ENCODE results near the gene CARD16. TPM values are rescaled to one million over a fixed set of nuclear protein-coding genes. Genes with fewer than 3 reads are reported as not detected.
"Not testable (repeated sequence)": the region's sequence is repeated elsewhere in the genome, so short reads cannot be mapped to it uniquely, and the experiment has no call there.

The CARD16 gene
- total and polyA plus RNA-seq, 4 donors = 11.8 to 30.6 (median 19.7) TPM

DNA sequence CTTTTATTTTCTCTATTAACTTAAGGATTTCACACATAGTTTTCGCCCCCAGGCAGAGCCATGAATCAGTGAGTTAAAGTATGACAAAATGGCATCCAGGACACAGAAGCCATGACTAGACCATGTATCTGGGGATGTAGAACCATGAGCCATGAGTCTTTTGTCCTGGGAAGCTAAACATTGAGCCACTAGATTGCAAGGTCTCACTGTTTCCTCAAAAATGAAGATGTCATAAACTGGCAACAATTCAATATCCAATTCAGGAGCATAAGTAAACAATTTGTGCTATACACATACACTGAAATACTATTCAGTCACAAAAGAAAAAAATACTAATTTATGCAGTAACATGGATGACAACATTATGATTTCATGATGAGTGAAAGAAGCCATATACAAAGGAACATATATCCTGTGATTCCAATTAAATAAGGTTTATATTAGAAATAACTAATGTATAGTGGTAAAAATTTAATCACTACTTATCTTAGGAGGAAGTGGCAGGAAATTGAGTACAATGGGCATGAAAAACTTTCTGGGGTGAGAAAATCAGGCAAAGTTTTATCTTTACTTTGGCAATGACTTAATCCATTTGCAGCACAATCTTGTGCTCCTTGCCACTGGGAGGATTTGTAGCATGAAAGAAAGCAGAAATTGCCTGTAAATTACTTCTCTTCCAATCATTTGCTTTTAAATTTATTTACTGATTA lies 28.5 kb upstream of the CARD16 start:
- Histone ChIP-seq H3K27me3 (ENCODE audit: control insufficient read depth in 1 of 2, insufficient read depth in 2 of 2, low read length in 1 of 2) (no peaks in the 10 kb centered on the region), H3K4me3 (ENCODE audit: low read length in 2 of 2) (no peak overlapping the region), H3K4me1 (ENCODE audit: control insufficient read depth in 1 of 2, insufficient read depth in 2 of 2, low read length in 2 of 2) (no peaks in the 10 kb centered on the region), H3K27ac (ENCODE audit: low read depth in 1 of 2, low read length in 2 of 2) (no peak overlapping the region), H3K36me3 (ENCODE audit: control insufficient read depth in 1 of 2, insufficient read depth in 2 of 2, low read length in 1 of 2) (no peaks in the 10 kb centered on the region), H3K9me3 (ENCODE audit: control insufficient read depth, low read length) (no peaks in the 10 kb centered on the region)
- 77 to 96% methylated on average over 1 of the region's 1 CpG for WGBS, 2 donors
- ATAC-seq (ENCODE audit: low FRiP score) (no peak), DNase-seq (no peak)
- intact Hi-C loops (cut with DNase I) = no loop called here

DNA sequence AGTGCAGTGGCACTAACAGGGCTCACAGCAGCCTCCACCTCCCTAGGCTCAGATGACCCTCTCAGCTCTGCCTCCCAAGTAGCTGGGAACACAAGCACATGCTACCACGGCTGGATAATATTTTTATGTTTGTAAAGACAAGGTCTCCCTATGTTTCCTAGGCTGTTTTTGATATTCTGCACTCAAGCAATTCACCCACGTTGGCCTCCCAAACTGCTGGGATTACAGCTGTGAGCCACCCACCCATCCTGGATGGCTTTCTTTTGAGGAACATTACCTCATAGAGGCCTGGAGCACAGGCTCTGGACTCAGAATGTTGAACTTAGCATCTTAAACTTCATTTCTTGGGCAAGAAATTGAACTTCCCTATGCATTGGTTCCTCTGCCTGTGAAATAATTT lies 26.9 kb upstream of the CARD16 start:
- H3K4me1 ChIP-seq (ENCODE audit: control insufficient read depth in 1 of 2, insufficient read depth in 2 of 2, low read length in 2 of 2); DNase-seq; H3K27me3 ChIP-seq (ENCODE audit: control insufficient read depth in 1 of 2, insufficient read depth in 2 of 2, low read length in 1 of 2); H3K27ac ChIP-seq (ENCODE audit: low read depth in 1 of 2, low read length in 2 of 2); H3K9me3 ChIP-seq (ENCODE audit: control insufficient read depth, low read length); H3K4me3 ChIP-seq (ENCODE audit: low read length in 2 of 2); ATAC-seq (ENCODE audit: low FRiP score); H3K36me3 ChIP-seq (ENCODE audit: control insufficient read depth in 1 of 2, insufficient read depth in 2 of 2, low read length in 1 of 2); intact Hi-C loops (cut with DNase I): not testable (repeated sequence)
- WGBS, 2 donors = 60 to 84% methylated on average over 2 of the region's 2 CpGs

DNA sequence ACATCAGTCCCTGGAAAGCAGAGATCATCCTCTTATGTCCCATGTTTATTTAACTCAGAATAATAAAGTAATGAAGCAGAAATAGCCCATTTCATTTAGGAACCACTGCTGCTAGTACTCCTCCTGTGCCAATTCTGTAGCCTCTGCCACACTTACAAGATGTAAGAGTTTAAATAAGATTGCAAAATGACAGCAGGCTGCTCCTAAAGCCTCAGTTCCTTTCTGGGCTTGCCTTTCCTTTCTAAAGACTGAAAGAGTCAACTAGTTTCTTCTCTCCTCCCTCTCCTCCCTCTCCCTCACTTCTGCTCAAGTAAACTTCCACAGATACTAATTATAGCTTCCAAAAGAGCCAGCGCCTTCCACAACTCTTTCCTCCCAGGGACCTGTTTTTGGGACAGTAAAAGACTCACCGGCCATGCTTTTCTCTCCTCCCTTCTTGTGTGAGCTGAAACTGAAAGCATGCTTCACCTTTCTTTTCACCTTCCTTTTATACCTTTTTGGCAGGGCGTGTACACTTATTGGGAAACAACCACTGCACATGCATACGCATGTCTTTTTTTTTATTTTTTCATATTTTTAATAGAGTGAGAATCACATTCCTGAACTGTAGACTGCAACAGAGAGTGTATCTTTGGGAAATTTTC lies 26.1 kb upstream of the CARD16 start:
- no peaks in the 10 kb centered on the region for H3K9me3 ChIP-seq (ENCODE audit: control insufficient read depth, low read length)
- 49 to 60% methylated on average over 4 of the region's 4 CpGs for WGBS, 2 donors
- DNase-seq (no peak), ATAC-seq (ENCODE audit: low FRiP score) (no peak)
- intact Hi-C loops (cut with DNase I) = no loop called here
- H3K4me1 ChIP-seq (ENCODE audit: control insufficient read depth in 1 of 2, insufficient read depth in 2 of 2, low read length in 2 of 2) = no peaks in the 10 kb centered on the region
- no peak overlapping the region for H3K4me3 ChIP-seq (ENCODE audit: low read length in 2 of 2)
- H3K27me3 ChIP-seq (ENCODE audit: control insufficient read depth in 1 of 2, insufficient read depth in 2 of 2, low read length in 1 of 2) = no peaks in the 10 kb centered on the region
- no peaks in the 10 kb centered on the region for H3K36me3 ChIP-seq (ENCODE audit: control insufficient read depth in 1 of 2, insufficient read depth in 2 of 2, low read length in 1 of 2)
- H3K27ac ChIP-seq (ENCODE audit: low read depth in 1 of 2, low read length in 2 of 2) = no peak overlapping the region

DNA sequence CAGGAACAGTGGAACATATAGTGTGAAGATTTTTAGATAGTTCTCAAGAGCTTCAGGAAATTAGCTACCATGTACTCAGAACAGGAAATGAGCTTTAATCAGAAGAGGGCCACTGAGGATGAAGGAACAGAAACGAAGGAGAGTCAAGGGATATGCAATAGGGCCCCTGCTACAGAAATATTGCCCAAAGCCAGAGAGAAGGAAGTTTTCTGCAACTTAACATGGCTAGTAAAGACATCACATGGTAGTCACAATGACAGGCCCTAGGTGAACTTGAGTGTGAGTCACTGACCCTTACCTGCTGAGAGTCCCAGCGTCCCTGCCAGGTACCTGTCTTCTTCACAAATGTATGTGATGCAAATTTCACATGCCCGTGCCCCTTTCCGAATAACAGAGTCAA lies 25.2 kb upstream of the CARD16 start:
- DNase-seq (no peak), ATAC-seq (ENCODE audit: low FRiP score) (no peak)
- Histone ChIP-seq H3K9me3 (ENCODE audit: control insufficient read depth, low read length) (no peaks in the 10 kb centered on the region), H3K27ac (ENCODE audit: low read depth in 1 of 2, low read length in 2 of 2) (no peak overlapping the region), H3K36me3 (ENCODE audit: control insufficient read depth in 1 of 2, insufficient read depth in 2 of 2, low read length in 1 of 2) (no peaks in the 10 kb centered on the region), H3K4me3 (ENCODE audit: low read length in 2 of 2) (no peak overlapping the region), H3K4me1 (ENCODE audit: control insufficient read depth in 1 of 2, insufficient read depth in 2 of 2, low read length in 2 of 2) (no peaks in the 10 kb centered on the region), H3K27me3 (ENCODE audit: control insufficient read depth in 1 of 2, insufficient read depth in 2 of 2, low read length in 1 of 2) (no peaks in the 10 kb centered on the region)
- intact Hi-C loops (cut with DNase I) = no loop called here
- 93 to 94% methylated on average over 4 of the region's 4 CpGs for WGBS, 2 donors

DNA sequence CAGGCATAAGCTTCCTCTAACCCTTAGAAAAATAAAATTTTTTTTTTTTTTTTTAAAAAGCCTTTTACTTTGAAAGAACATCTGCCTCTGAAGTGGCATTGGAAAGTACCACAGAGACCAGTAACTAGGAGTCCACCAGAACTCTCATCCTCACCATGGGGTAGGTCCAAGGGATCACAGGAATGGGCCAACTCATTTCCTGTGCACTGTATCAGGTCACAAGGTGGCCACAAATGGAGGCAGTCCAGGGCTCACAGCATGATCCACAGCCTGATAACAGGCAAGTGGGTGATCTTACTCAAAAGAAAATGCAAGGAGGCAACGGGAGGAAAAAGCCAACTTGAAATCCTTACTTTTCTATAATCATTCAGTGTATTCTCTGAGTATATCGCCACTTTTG lies 24.6 kb upstream of the CARD16 start:
- intact Hi-C loops (cut with DNase I); H3K36me3 ChIP-seq (ENCODE audit: control insufficient read depth in 1 of 2, insufficient read depth in 2 of 2, low read length in 1 of 2); H3K27me3 ChIP-seq (ENCODE audit: control insufficient read depth in 1 of 2, insufficient read depth in 2 of 2, low read length in 1 of 2); DNase-seq; ATAC-seq (ENCODE audit: low FRiP score); H3K9me3 ChIP-seq (ENCODE audit: control insufficient read depth, low read length); H3K4me3 ChIP-seq (ENCODE audit: low read length in 2 of 2); H3K4me1 ChIP-seq (ENCODE audit: control insufficient read depth in 1 of 2, insufficient read depth in 2 of 2, low read length in 2 of 2); H3K27ac ChIP-seq (ENCODE audit: low read depth in 1 of 2, low read length in 2 of 2): not testable (repeated sequence)
- 5 to 88% methylated on average over 1 to 2 of the region's 2 CpGs for WGBS, 2 donors

DNA sequence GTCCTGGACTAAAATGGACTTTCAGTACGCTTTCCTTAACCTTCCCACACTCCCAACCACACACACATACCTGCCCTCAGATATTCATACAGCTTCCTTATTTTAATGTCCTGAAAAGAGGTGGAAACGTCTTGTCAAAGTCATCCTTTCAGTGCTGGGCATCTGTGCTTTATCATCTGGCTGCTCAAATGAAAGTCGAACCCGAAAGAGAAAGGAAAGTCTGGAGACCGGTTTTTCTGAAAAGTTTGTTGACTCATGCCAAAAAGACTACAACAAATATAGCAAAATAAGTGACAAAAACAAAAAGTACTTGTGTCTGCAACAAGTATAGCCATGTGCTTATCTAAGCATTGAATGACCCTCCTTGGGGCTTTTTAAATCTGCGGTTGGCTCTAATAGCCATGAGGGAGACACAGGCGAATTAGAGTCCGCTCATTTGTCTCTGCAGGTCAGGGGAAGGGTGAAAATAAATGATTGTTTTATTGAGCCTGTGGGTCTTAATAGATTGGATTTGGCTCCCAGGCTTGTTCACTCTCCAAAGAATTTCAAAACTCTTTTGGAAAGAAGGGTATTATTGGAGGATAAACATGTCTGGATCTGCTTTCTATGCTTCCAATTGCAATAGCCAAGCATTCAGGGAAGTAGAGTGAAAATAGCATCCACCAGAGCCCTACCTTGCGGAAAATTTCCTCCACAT lies 18.3 kb upstream of the CARD16 start:
- H3K36me3 ChIP-seq (ENCODE audit: control insufficient read depth in 1 of 2, insufficient read depth in 2 of 2, low read length in 1 of 2); H3K9me3 ChIP-seq (ENCODE audit: control insufficient read depth, low read length); H3K4me1 ChIP-seq (ENCODE audit: control insufficient read depth in 1 of 2, insufficient read depth in 2 of 2, low read length in 2 of 2); H3K27ac ChIP-seq (ENCODE audit: low read depth in 1 of 2, low read length in 2 of 2); DNase-seq; intact Hi-C loops (cut with DNase I); H3K27me3 ChIP-seq (ENCODE audit: control insufficient read depth in 1 of 2, insufficient read depth in 2 of 2, low read length in 1 of 2); H3K4me3 ChIP-seq (ENCODE audit: low read length in 2 of 2): not testable (repeated sequence)
- 63 to 70% methylated on average over 9 of the region's 9 CpGs for WGBS, 2 donors
- peak; percentile 56 for ATAC-seq (ENCODE audit: low FRiP score)

DNA sequence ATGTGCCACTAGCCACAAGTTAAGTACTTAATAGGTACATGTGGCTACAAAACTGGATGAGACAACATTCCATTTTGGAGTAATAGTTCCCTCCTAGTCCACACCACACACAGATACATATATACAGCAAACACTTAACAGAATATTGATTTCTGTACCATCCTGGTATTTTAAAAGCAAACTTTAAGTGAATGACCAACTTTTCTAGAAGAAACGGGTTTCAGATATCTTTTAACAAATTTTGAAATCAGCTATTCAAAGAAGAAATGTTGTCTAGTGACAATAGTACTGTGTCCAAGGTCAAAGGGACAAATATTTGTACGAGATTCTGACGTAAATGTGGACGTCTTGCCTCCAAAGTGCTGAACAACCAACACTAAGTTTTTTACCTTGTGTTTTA lies 12.3 kb upstream of the CARD16 start:
- no peak for ATAC-seq (ENCODE audit: low FRiP score)
- Histone ChIP-seq H3K27me3 (ENCODE audit: control insufficient read depth in 1 of 2, insufficient read depth in 2 of 2, low read length in 1 of 2) (no peaks in the 10 kb centered on the region), H3K36me3 (ENCODE audit: control insufficient read depth in 1 of 2, insufficient read depth in 2 of 2, low read length in 1 of 2) (no peaks in the 10 kb centered on the region), H3K9me3 (ENCODE audit: control insufficient read depth, low read length) (no peaks in the 10 kb centered on the region), H3K27ac (ENCODE audit: low read depth in 1 of 2, low read length in 2 of 2) (no peak overlapping the region), H3K4me3 (ENCODE audit: low read length in 2 of 2) (no peak overlapping the region), H3K4me1 (ENCODE audit: control insufficient read depth in 1 of 2, insufficient read depth in 2 of 2, low read length in 2 of 2) (no peaks in the 10 kb centered on the region)
- no peak for DNase-seq
- intact Hi-C loops (cut with DNase I) = no loop called here
- 47 to 56% methylated on average over 4 of the region's 4 CpGs for WGBS, 2 donors

DNA sequence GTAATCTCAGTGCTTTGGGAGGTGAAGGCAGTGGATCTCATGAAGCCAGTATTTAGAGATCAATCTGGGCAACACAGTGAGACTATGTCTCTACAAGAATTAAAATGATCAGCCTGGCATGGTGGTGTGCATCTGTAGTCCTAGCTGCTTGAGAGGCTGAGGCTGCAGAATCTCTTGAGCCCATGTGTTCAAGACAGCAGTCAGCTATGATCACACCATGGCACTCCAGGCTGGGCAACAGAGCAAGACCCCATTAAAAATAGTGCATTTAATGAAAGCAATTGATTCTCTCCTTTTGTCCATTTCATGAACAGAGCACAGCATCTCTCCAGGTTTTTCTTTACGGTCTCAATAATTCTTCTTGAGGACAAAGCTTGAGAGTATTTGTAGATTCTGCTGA lies 11.3 kb upstream of the CARD16 start:
- 93 to 94% methylated on average over 1 of the region's 1 CpG for WGBS, 2 donors
- H3K4me3 ChIP-seq (ENCODE audit: low read length in 2 of 2) = no peak overlapping the region
- intact Hi-C loops (cut with DNase I) = no loop called here

More for the DNA sequence above, 11.3 kb upstream of the CARD16 start:
- Histone ChIP-seq H3K4me1 (ENCODE audit: control insufficient read depth in 1 of 2, insufficient read depth in 2 of 2, low read length in 2 of 2) (no peaks in the 10 kb centered on the region), H3K9me3 (ENCODE audit: control insufficient read depth, low read length) (no peaks in the 10 kb centered on the region), H3K36me3 (ENCODE audit: control insufficient read depth in 1 of 2, insufficient read depth in 2 of 2, low read length in 1 of 2) (no peaks in the 10 kb centered on the region), H3K27ac (ENCODE audit: low read depth in 1 of 2, low read length in 2 of 2) (no peak overlapping the region), H3K27me3 (ENCODE audit: control insufficient read depth in 1 of 2, insufficient read depth in 2 of 2, low read length in 1 of 2) (no peaks in the 10 kb centered on the region)
- ATAC-seq (ENCODE audit: low FRiP score) (no peak), DNase-seq (no peak)

Data from aorta (tissue), 5 donors.